Lower leg skin (tissue), 3 donors: Measurements from ENCODE around the gene TSPAN32.

Source experiments
- POLR2A ChIP-seq, 2 donors: fragments of 450-650 bp; IDR thresholded peaks; one replicate each; pipeline ENCODE4 v1.6.1; 2016 to 2017; ENCODE audit warnings: antibody characterized with exemption in 2 of 2, mild to moderate bottlenecking in 1 of 2, moderate library complexity in 1 of 2
- TF ChIP-seq, protein P1 (sequence below), 3 donors: fragments of 450-650 bp; IDR thresholded peaks; one replicate each; pipeline ENCODE4 v1.5.1; 2016; ENCODE audit warnings: antibody characterized with exemption in 3 of 3, mild to moderate bottlenecking in 3 of 3, moderate library complexity in 2 of 3

DNA sequence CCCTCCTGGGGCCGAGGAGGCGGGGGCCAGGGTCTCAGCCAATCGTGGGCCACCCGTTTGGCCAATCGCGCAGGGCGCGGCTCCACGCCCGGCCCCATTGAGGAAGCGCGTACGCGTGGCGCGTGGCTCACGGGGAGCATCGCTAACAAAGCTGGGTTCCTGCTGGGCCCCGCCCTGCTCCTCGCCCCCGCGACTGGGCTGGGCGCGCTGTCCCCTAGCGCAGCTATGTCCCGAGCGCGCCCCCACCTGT, 30.8 kb upstream of the TSPAN32 start:
- TF ChIP-seq POLR2A (IDR thresholded peaks at IDR 0.05), result no peak
- TF ChIP-seq, protein P1, sequence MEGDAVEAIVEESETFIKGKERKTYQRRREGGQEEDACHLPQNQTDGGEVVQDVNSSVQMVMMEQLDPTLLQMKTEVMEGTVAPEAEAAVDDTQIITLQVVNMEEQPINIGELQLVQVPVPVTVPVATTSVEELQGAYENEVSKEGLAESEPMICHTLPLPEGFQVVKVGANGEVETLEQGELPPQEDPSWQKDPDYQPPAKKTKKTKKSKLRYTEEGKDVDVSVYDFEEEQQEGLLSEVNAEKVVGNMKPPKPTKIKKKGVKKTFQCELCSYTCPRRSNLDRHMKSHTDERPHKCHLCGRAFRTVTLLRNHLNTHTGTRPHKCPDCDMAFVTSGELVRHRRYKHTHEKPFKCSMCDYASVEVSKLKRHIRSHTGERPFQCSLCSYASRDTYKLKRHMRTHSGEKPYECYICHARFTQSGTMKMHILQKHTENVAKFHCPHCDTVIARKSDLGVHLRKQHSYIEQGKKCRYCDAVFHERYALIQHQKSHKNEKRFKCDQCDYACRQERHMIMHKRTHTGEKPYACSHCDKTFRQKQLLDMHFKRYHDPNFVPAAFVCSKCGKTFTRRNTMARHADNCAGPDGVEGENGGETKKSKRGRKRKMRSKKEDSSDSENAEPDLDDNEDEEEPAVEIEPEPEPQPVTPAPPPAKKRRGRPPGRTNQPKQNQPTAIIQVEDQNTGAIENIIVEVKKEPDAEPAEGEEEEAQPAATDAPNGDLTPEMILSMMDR (IDR thresholded peaks at IDR 0.05), result no peak
